Measurements from ENCODE around the gene LIN9.

LIN9 gene

GRCh38 chr1:226216056-226216455, 92.9 kb downstream of the LIN9 start:
- H3K4me3 ChIP-seq (ENCODE audit: low read length) = no peak overlapping the region
- no peaks in the 10 kb centered on the region for H3K36me3 ChIP-seq (ENCODE audit: control insufficient read depth, insufficient read depth, low read length)
- H3K27ac ChIP-seq (ENCODE audit: low read length) = no peak overlapping the region
- no peaks in the 10 kb centered on the region for H3K27me3 ChIP-seq (ENCODE audit: control insufficient read depth, insufficient read depth, low read length)
- WGBS (ENCODE audit: insufficient coverage, insufficient read length) = no CpG with 5 or more reads among the region's 5 CpGs
- H3K4me1 ChIP-seq (ENCODE audit: control insufficient read depth, insufficient read depth, low read length) = peaks cover 4% of the 10 kb centered on the region; the same call in 1 of the 2 replicates
- H3K9me3 ChIP-seq (ENCODE audit: control insufficient read depth, insufficient read depth, low read length) = no peaks in the 10 kb centered on the region
- no peak for DNase-seq (ENCODE audit: low read depth, low spot score)

DNA sequence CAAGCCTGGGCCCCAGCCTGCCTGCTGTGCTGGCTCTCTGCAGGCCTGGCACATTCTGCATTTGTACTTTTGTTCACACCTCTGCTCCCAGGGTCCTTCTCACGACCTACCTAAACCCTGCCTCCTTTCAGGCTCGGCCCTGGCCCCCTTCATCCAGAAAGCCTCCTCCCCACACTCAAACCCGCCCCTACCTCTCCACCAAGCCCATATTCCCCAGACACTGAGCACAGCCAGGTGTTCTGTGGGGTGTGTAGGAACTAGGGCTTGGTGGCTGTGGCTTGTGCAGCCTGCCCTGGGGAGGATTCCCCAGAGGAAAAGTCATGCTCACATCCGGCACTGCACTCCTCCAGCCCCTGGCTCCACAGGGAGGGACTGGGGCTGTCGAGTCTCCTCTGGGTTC, 93.7 kb downstream of the LIN9 start:
- no CpG with 5 or more reads among the region's 5 CpGs for WGBS (ENCODE audit: insufficient coverage, insufficient read length)
- Histone ChIP-seq H3K27ac (ENCODE audit: low read length) (no peak overlapping the region), H3K27me3 (ENCODE audit: control insufficient read depth, insufficient read depth, low read length) (no peaks in the 10 kb centered on the region), H3K4me3 (ENCODE audit: low read length) (no peak overlapping the region), H3K9me3 (ENCODE audit: control insufficient read depth, insufficient read depth, low read length) (no peaks in the 10 kb centered on the region), H3K4me1 (ENCODE audit: control insufficient read depth, insufficient read depth, low read length) (peaks cover 5% of the 10 kb centered on the region; the same call in 1 of the 2 replicates), H3K36me3 (ENCODE audit: control insufficient read depth, insufficient read depth, low read length) (no peaks in the 10 kb centered on the region)
- DNase-seq (ENCODE audit: low read depth, low spot score) = no peak

DNA sequence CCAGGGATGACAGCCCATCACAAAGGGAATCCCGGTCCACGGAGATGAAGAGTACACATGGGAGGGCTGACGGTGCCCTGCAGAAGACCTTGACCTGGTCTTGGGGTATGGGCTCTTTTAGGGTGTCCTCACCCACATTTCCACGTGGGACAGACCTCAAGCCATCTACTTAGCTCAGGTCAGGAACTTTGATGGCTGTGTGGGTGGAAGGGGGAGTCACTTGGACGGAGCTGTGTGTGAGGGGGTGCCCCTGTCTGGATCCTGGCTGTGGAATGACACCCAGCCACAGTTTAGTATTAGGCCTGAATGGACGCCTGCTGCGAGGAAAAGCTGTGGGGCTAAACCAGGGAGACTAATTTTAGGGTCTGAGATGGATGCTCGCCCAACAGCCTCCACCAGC, 96.4 kb downstream of the LIN9 start:
- H3K9me3 ChIP-seq (ENCODE audit: control insufficient read depth, insufficient read depth, low read length) = no peaks in the 10 kb centered on the region
- whole genome bisulfite sequencing (ENCODE audit: insufficient coverage, insufficient read length) = no CpG with 5 or more reads among the region's 8 CpGs
- H3K27ac ChIP-seq (ENCODE audit: low read length) = no peak overlapping the region
- H3K4me3 ChIP-seq (ENCODE audit: low read length) = no peak overlapping the region
- no peaks in the 10 kb centered on the region for H3K27me3 ChIP-seq (ENCODE audit: control insufficient read depth, insufficient read depth, low read length)
- no peak for DNase-seq (ENCODE audit: low read depth, low spot score)
- H3K4me1 ChIP-seq (ENCODE audit: control insufficient read depth, insufficient read depth, low read length) = peaks cover 5% of the 10 kb centered on the region; the same call in 1 of the 2 replicates
- H3K36me3 ChIP-seq (ENCODE audit: control insufficient read depth, insufficient read depth, low read length) = no peaks in the 10 kb centered on the region

- Histone ChIP-seq H3K27me3 (ENCODE audit: control insufficient read depth, insufficient read depth, low read length) (no peaks in the 10 kb centered on the region), H3K4me1 (ENCODE audit: control insufficient read depth, insufficient read depth, low read length) (peaks cover 5% of the 10 kb centered on the region; the same call in 1 of the 2 replicates), H3K4me3 (ENCODE audit: low read length) (no peak overlapping the region), H3K9me3 (ENCODE audit: control insufficient read depth, insufficient read depth, low read length) (no peaks in the 10 kb centered on the region), H3K36me3 (ENCODE audit: control insufficient read depth, insufficient read depth, low read length) (no peaks in the 10 kb centered on the region), H3K27ac (ENCODE audit: low read length) (no peak overlapping the region)
- no CpG with 5 or more reads among the region's 5 CpGs for WGBS (ENCODE audit: insufficient coverage, insufficient read length)
- DNase-seq (ENCODE audit: low read depth, low spot score) = no peak
Measured at GRCh38 chr1:226211181-226211821, 97.7 kb downstream of the LIN9 start.

DNA sequence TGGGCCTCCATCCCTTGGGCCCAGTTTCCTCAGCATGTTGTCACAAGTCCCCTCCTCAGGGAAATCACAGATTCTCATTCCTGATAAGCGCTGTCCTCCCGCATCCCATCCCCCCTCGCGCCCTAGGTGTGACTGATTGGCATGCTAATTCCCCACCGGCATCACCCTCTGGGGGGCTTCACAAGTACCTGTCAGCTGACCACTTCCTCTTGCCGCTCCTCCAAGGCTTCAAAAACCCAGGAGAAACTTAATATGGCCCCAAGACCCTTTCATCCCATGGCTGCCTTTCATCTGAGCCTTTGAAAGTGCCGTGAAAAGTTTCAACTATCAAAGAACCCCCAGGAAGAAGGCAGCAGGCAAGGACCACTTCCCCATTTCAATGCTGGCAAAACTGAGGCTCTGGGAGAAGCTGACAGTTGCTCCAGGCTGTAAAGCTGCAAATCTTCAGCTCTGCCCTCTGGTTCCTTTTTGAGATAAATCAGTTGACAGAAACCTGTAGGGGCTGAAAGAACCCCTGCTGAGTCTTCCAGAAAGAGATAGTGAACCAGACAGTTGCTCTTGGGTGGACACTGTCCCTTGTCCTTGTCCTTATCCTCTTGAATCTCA, 98.3 kb downstream of the LIN9 start:
- WGBS (ENCODE audit: insufficient coverage, insufficient read length) = no CpG with 5 or more reads among the region's 7 CpGs
- no peaks in the 10 kb centered on the region for H3K27me3 ChIP-seq (ENCODE audit: control insufficient read depth, insufficient read depth, low read length)
- no peak overlapping the region for H3K4me3 ChIP-seq (ENCODE audit: low read length)
- peaks cover 5% of the 10 kb centered on the region; the same call in 1 of the 2 replicates for H3K4me1 ChIP-seq (ENCODE audit: control insufficient read depth, insufficient read depth, low read length)
- no peak for DNase-seq (ENCODE audit: low read depth, low spot score)
- H3K36me3 ChIP-seq (ENCODE audit: control insufficient read depth, insufficient read depth, low read length) = no peaks in the 10 kb centered on the region
- H3K27ac ChIP-seq (ENCODE audit: low read length) = no peak overlapping the region
- no peaks in the 10 kb centered on the region for H3K9me3 ChIP-seq (ENCODE audit: control insufficient read depth, insufficient read depth, low read length)

- no peak overlapping the region for H3K4me3 ChIP-seq (ENCODE audit: low read length)
- no peaks in the 10 kb centered on the region for H3K9me3 ChIP-seq (ENCODE audit: control insufficient read depth, insufficient read depth, low read length)
- H3K27me3 ChIP-seq (ENCODE audit: control insufficient read depth, insufficient read depth, low read length) = no peaks in the 10 kb centered on the region
- no CpG with 5 or more reads among the region's 17 CpGs for WGBS (ENCODE audit: insufficient coverage, insufficient read length)
- H3K4me1 ChIP-seq (ENCODE audit: control insufficient read depth, insufficient read depth, low read length) = peaks cover 5% of the 10 kb centered on the region; the same call in 1 of the 2 replicates
- no peak for DNase-seq (ENCODE audit: low read depth, low spot score)
- H3K27ac ChIP-seq (ENCODE audit: low read length) = no peak overlapping the region
- no peaks in the 10 kb centered on the region for H3K36me3 ChIP-seq (ENCODE audit: control insufficient read depth, insufficient read depth, low read length)
Measured at GRCh38 chr1:226209307-226210059, 99.5 kb downstream of the LIN9 start.

DNA sequence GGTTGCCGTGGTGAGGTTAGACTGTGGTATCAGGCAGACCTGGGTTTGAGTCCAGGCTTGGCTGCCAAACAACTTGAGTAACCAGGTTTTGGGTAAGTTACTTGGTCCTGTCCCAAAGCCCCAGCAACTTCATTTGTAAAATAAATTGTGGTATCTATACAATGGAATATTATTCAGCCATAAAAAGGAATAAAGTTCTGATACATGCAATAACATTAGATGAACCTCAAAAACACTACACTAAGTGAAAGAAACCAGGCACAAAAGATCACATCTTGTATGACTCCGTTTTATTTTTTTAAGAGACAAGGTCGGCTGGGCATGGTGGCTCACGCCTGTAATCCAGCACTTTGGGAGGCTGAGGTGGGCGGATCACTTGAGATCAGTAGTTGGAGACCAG, 101.9 kb downstream of the LIN9 start:
- Histone ChIP-seq H3K27me3 (ENCODE audit: control insufficient read depth, insufficient read depth, low read length) (no peaks in the 10 kb centered on the region), H3K4me3 (ENCODE audit: low read length) (no peak overlapping the region), H3K27ac (ENCODE audit: low read length) (no peak overlapping the region), H3K9me3 (ENCODE audit: control insufficient read depth, insufficient read depth, low read length) (no peaks in the 10 kb centered on the region), H3K4me1 (ENCODE audit: control insufficient read depth, insufficient read depth, low read length) (peaks cover 3% of the 10 kb centered on the region; the same call in 1 of the 2 replicates), H3K36me3 (ENCODE audit: control insufficient read depth, insufficient read depth, low read length) (no peaks in the 10 kb centered on the region)
- no peak for DNase-seq (ENCODE audit: low read depth, low spot score)
- no CpG with 5 or more reads among the region's 5 CpGs for WGBS (ENCODE audit: insufficient coverage, insufficient read length)

GRCh38 chr1:226204198-226204597, 104.8 kb downstream of the LIN9 start:
- Histone ChIP-seq H3K36me3 (ENCODE audit: control insufficient read depth, insufficient read depth, low read length) (no peaks in the 10 kb centered on the region), H3K4me3 (ENCODE audit: low read length) (no peak overlapping the region), H3K4me1 (ENCODE audit: control insufficient read depth, insufficient read depth, low read length) (no peaks in the 10 kb centered on the region), H3K27ac (ENCODE audit: low read length) (no peak overlapping the region), H3K27me3 (ENCODE audit: control insufficient read depth, insufficient read depth, low read length) (no peaks in the 10 kb centered on the region), H3K9me3 (ENCODE audit: control insufficient read depth, insufficient read depth, low read length) (no peaks in the 10 kb centered on the region)
- no peak for DNase-seq (ENCODE audit: low read depth, low spot score)

- Histone ChIP-seq H3K4me3 (ENCODE audit: low read length) (no peak overlapping the region), H3K27ac (ENCODE audit: low read length) (no peak overlapping the region), H3K4me1 (ENCODE audit: control insufficient read depth, insufficient read depth, low read length) (no peaks in the 10 kb centered on the region), H3K36me3 (ENCODE audit: control insufficient read depth, insufficient read depth, low read length) (no peaks in the 10 kb centered on the region), H3K9me3 (ENCODE audit: control insufficient read depth, insufficient read depth, low read length) (no peaks in the 10 kb centered on the region), H3K27me3 (ENCODE audit: control insufficient read depth, insufficient read depth, low read length) (no peaks in the 10 kb centered on the region)
- WGBS (ENCODE audit: insufficient coverage, insufficient read length) = no CpG with 5 or more reads among the region's 4 CpGs
- no peak for DNase-seq (ENCODE audit: low read depth, low spot score)
Measured at GRCh38 chr1:226203655-226204054, 105.3 kb downstream of the LIN9 start.

DNA sequence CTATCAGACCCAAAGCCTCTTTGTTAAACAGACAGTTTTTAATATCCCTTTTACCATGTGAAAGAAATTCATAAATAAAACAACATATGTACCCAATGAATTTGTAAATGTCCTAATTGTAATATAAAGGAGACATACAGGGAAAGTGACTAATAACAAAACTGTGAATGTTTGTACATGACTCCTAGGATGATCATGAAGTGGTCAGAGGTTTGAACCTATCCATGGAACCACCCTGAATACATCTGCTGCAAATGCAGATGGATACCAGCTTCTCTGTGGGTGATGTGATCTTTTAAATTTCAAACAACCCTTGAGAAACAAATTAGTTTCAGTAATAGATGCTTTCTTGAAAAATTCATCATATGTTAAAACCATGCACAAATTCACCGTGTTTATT, 105.7 kb downstream of the LIN9 start:
- Histone ChIP-seq H3K4me3 (ENCODE audit: low read length) (no peak overlapping the region), H3K27me3 (ENCODE audit: control insufficient read depth, insufficient read depth, low read length) (no peaks in the 10 kb centered on the region), H3K4me1 (ENCODE audit: control insufficient read depth, insufficient read depth, low read length) (no peaks in the 10 kb centered on the region), H3K27ac (ENCODE audit: low read length) (no peak overlapping the region), H3K9me3 (ENCODE audit: control insufficient read depth, insufficient read depth, low read length) (no peaks in the 10 kb centered on the region), H3K36me3 (ENCODE audit: control insufficient read depth, insufficient read depth, low read length) (no peaks in the 10 kb centered on the region)
- DNase-seq (ENCODE audit: low read depth, low spot score) = no peak
- WGBS (ENCODE audit: insufficient coverage, insufficient read length) = no CpG with 5 or more reads among the region's 1 CpG
